GM12878 (cell line): ENCODE results near the gene C3orf38. TPM values are rescaled to one million over a fixed set of nuclear protein-coding genes. Genes with fewer than 3 reads are reported as not detected.
A peak's percentile ranks its signal among the peaks of the same experiment; 100 is the strongest.

Source experiments
- ATAC-seq: fragments of 200-7000 bp; cut with Tn5 transposase; 3 replicates; pipeline ENCODE4 v1.9.1; 2020; ENCODE audit warnings: mild to moderate bottlenecking, moderate library complexity
- BruUV-seq: library from RNA; stranded (reverse); fragments of 400-500 nt; replicated peaks from 2 replicates; lab custom pipeline; 2021; lab: Mats Ljungman, UMichigan
- CTCF ChIA-PET: fragments of 300-600 bp; sonication (Branson Sonifier 250); formaldehyde crosslinking; extraction: SDS; loops from one replicate; lab custom pipeline; 2021; ENCODE audit warnings: inconsistent platforms; lab: Yijun Ruan, JAX
- POLR2A ChIA-PET: fragments of 350-600 bp; formaldehyde crosslinking; extraction: SDS; loops from one replicate; lab custom pipeline; 2021; ENCODE audit warnings: inconsistent platforms; lab: Charles Lee
- RAD21 ChIA-PET: fragments of 300-600 bp; sonication (Branson Sonifier 250); formaldehyde crosslinking; loops from one replicate; lab custom pipeline; 2023; ENCODE audit warnings: antibody characterized with exemption; ENCODE audit not compliant: unreplicated experiment; lab: Charles Lee
- SMC1A ChIA-PET: fragments of 300-600 bp; sonication (Branson Sonifier 250); formaldehyde crosslinking; loops from one replicate; lab custom pipeline; 2023; ENCODE audit not compliant: unreplicated experiment, uncharacterized antibody; lab: Charles Lee
- DNase-seq: peaks from one replicate; pipeline ENCODE4 v3.0.0-alpha.2; 2011; ENCODE audit warnings: low read depth, low spot score
- FAIRE-seq: peaks from 3 replicates; lab custom pipeline; 2011; peaks lifted over from hg19 to GRCh38; lab: Jason Lieb, UNC
- H2AFZ ChIP-seq: 2 replicates; pipeline ENCODE4 v1.6.0; 2011; ENCODE audit warnings: low read depth, low read length, control low read depth; ENCODE audit not compliant: control insufficient read depth
- H3K27ac ChIP-seq: 2 replicates; pipeline ENCODE4 v1.5.1; 2011; ENCODE audit warnings: control low read depth; ENCODE audit not compliant: control insufficient read depth, insufficient read depth
- H3K27me3 ChIP-seq, 2 experiments: replicated peaks in 1 of 2; 2 replicates each; pipeline versions ENCODE4 v1.6.0 to v1.6.1; 2011; ENCODE audit warnings: low read length in 1 of 2; ENCODE audit not compliant: control insufficient read depth in 2 of 2, insufficient read depth in 2 of 2
- H3K36me3 ChIP-seq, 2 experiments: 2 replicates each; pipeline ENCODE4 v1.5.1; 2011; ENCODE audit warnings: low read length in 1 of 2; ENCODE audit not compliant: control insufficient read depth in 2 of 2, insufficient read depth in 2 of 2
- H3K4me1 ChIP-seq: 2 replicates; pipeline ENCODE4 v1.6.1; 2011; ENCODE audit warnings: mild to moderate bottlenecking, low read length, moderate library complexity, mixed read lengths; ENCODE audit not compliant: control insufficient read depth, insufficient read depth
- H3K4me2 ChIP-seq: 2 replicates; pipeline ENCODE4 v1.6.0; 2011; ENCODE audit warnings: control low read depth; ENCODE audit not compliant: control insufficient read depth, insufficient read depth
- H3K4me3 ChIP-seq: fragments of 200-600 bp; sonication (generic); 2 replicates; pipeline ENCODE4 v1.5.1; 2016
- H3K79me2 ChIP-seq: 2 replicates; pipeline ENCODE4 v1.6.0; 2011; ENCODE audit warnings: low read length; ENCODE audit not compliant: control insufficient read depth, insufficient read depth
- H3K9ac ChIP-seq: 2 replicates; pipeline ENCODE4 v1.8.0; 2011; ENCODE audit warnings: low read length, control low read depth, mixed read lengths; ENCODE audit not compliant: control insufficient read depth, insufficient read depth
- H3K9me3 ChIP-seq: replicated peaks from 3 replicates; pipeline ENCODE4 v1.5.1; 2011; ENCODE audit warnings: mild to moderate bottlenecking, low read length; ENCODE audit not compliant: control insufficient read depth, insufficient read depth
- H4K20me1 ChIP-seq: 2 replicates; pipeline ENCODE4 v1.6.0; 2011; ENCODE audit not compliant: control insufficient read depth, insufficient read depth
- ASH2L ChIP-seq: fragments of 300-600, 200-600 bp; sonication (generic); IDR thresholded peaks from 2 replicates; pipeline ENCODE4 v1.6.1; 2017; ENCODE audit warnings: low read depth, mild to moderate bottlenecking, borderline replicate concordance
- ATF2 ChIP-seq: IDR thresholded peaks from 2 replicates; pipeline ENCODE4 v1.6.1; 2012; ENCODE audit warnings: low read length, inconsistent platforms
- ATF7 ChIP-seq: fragments of 450-650 bp; IDR thresholded peaks from 2 replicates; pipeline ENCODE4 v1.6.1; 2016; ENCODE audit warnings: low read depth, mild to moderate bottlenecking
- BCL11A ChIP-seq: IDR thresholded peaks from 2 replicates; pipeline ENCODE4 v1.6.1; 2011; ENCODE audit warnings: low read depth, low read length
- BHLHE40 ChIP-seq, 2 experiments: fragments of 450-650 bp in 1 of 2; IDR thresholded peaks; 2 replicates each; pipeline ENCODE4 v1.6.1; 2011 to 2017; ENCODE audit warnings: low read depth in 2 of 2, borderline replicate concordance in 1 of 2, improper control_type of control experiment in 1 of 2, low read length in 1 of 2, mild to moderate bottlenecking in 1 of 2
- DPF2 ChIP-seq: fragments of 450-650 bp; IDR thresholded peaks from 2 replicates; pipeline ENCODE4 v1.6.1; 2017; ENCODE audit warnings: mild to moderate bottlenecking
- HDGF ChIP-seq: fragments of 450-650 bp; IDR thresholded peaks from 2 replicates; pipeline ENCODE4 v1.6.1; 2016; ENCODE audit warnings: antibody characterized with exemption
- IKZF1 ChIP-seq: fragments of 450-650 bp; conservative IDR thresholded peaks from 2 replicates; pipeline ENCODE4 v1.6.1; 2017; ENCODE audit warnings: antibody characterized with exemption, mild to moderate bottlenecking
- NBN ChIP-seq: fragments of 450-650 bp; IDR thresholded peaks from 2 replicates; pipeline ENCODE4 v1.6.1; 2016
- PKNOX1 ChIP-seq: fragments of 450-650 bp; IDR thresholded peaks from 2 replicates; pipeline ENCODE4 v1.6.1; 2016; ENCODE audit warnings: mild to moderate bottlenecking
- POLR2AphosphoS2 ChIP-seq: IDR thresholded peaks from 2 replicates; pipeline ENCODE4 v1.6.1; 2011; ENCODE audit warnings: low read depth, mild to moderate bottlenecking, low read length, improper control_type of control experiment, moderate library complexity
- RUNX3 ChIP-seq: IDR thresholded peaks from 2 replicates; pipeline ENCODE4 v1.6.1; 2012; ENCODE audit warnings: low read length, inconsistent platforms
- SMAD1 ChIP-seq: fragments of 450-650 bp; IDR thresholded peaks from 2 replicates; pipeline ENCODE4 v1.6.1; 2018; ENCODE audit warnings: mild to moderate bottlenecking, low read depth; ENCODE audit not compliant: partially characterized antibody
- SPI1 ChIP-seq: IDR thresholded peaks from 2 replicates; pipeline ENCODE4 v1.6.1; 2011; ENCODE audit warnings: low read depth, mild to moderate bottlenecking, low read length, moderate library complexity, borderline replicate concordance; ENCODE audit not compliant: insufficient read depth
- STAT1 ChIP-seq: fragments of 450-650 bp; conservative IDR thresholded peaks from 2 replicates; pipeline ENCODE4 v1.6.1; 2014; ENCODE audit warnings: antibody characterized with exemption, mild to moderate bottlenecking
- USF2 ChIP-seq: IDR thresholded peaks from 2 replicates; pipeline ENCODE4 v1.6.1; 2011; ENCODE audit warnings: low read depth, low read length, improper control_type of control experiment, borderline replicate concordance
- WGBS: methylation state at CpG from one replicate; pipeline ENCODE4 v1.1.6; 2016; ENCODE audit warnings: low lambda C conversion rate; ENCODE audit not compliant: insufficient replicate concordance, insufficient coverage; ENCODE audit errors: missing lambda C conversion rate; 5-methylcytosine and 5-hydroxymethylcytosine counted together
- in situ Hi-C: fragments of 300-500 bp; cut with MboI; formaldehyde crosslinking; loops from 9 replicates; pipeline ENCODE4 v1.14.3; 2018; ENCODE audit warnings: mixed read lengths
- intact Hi-C: fragments of 100-400 bp; cut with micrococcal nuclease; formaldehyde crosslinking; loops from one replicate; pipeline ENCODE4 v1.14.2; 2022; ENCODE audit not compliant: unreplicated experiment
- polyA plus RNA-seq, 11 experiments: library from polyadenylated mRNA; depleted of rRNA in 4 of 11; unstranded in 6 of 11; stranded (reverse) in 5 of 11; fragments of >200 nt; fragmentation: Nextera tagmentation in 4 of 11; fragmentation: Illumina TruSeq in 1 of 11; extraction: Ambion mirVana in 4 of 11; extraction: Trizol in 1 of 11; gene quantifications; 1 replicate in 1 of 11; 2 replicates in 10 of 11; pipeline versions ENCODE4 v1.2.1 to v1.2.3, GENCODE V29; 2011 to 2016; ENCODE audit warnings: inconsistent platforms in 2 of 11, missing spikeins in 2 of 11, low read depth in 1 of 11
- total RNA-seq, 4 experiments: library from RNA; depleted of rRNA in 3 of 4; stranded (reverse); fragments of >200 nt in 3 of 4; fragmentation: Illumina TruSeq in 1 of 4; extraction: Trizol in 1 of 4; gene quantifications; 2 replicates each; pipeline versions ENCODE4 v1.2.1 to v1.2.3, GENCODE V29; 2013 to 2021

The C3orf38 gene
- total and polyA plus RNA-seq, 10 of the 15 experiments (the other 5 are each of a cell fraction or from before 2014, with no cell fraction given), result 23.0 to 47.9 (median 31.5) TPM

- no peak for TF ChIP-seq USF2
- TF ChIP-seq ASH2L, result no peak
- TF ChIP-seq IKZF1, result peak; percentile 47
- no peak for TF ChIP-seq SMAD1
Observed at GRCh38 chr3:88141458-88142083, 8.2 kb upstream of the C3orf38 start (continued).

- 0% methylated on average over 3 of the region's 3 CpGs for WGBS
- H3K9ac ChIP-seq, result no peak overlapping the region
- H3K4me2 ChIP-seq, result no peak overlapping the region
- H3K79me2 ChIP-seq, result no peaks in the 10 kb centered on the region; the same call in 1 of the 2 replicates
- DNase-seq (no peak), ATAC-seq (peak; percentile 87), FAIRE-seq (no peak)
- SMC1A ChIA-PET, result interaction anchor here (2.8 to 2.9 kb wide), 2 partner anchors 9 to 10 kb away, joined by 12 read pairs; no protein-coding TSS in a partner anchor
- H3K27me3 ChIP-seq, result no peaks in the 10 kb centered on the region
- no peak overlapping the region for H2AFZ ChIP-seq
- H3K9me3 ChIP-seq, result no peaks in the 10 kb centered on the region
- RAD21 ChIA-PET, result interaction anchor here (1.5 kb wide), 1 partner anchor 19 kb away, joined by 5 read pairs; no protein-coding TSS in a partner anchor
- BruUV-seq, result no TSS peak
- CTCF ChIA-PET, result interaction anchor here (0.6 to 1.4 kb wide), 3 partner anchors 9 to 29 kb away, joined by 3 to 4 read pairs (median 4); no protein-coding TSS in a partner anchor
- intact Hi-C loops (no loop called here), in situ Hi-C loops (no loop called here)
- no peaks in the 10 kb centered on the region; the same call in 1 of the 2 replicates for H3K4me1 ChIP-seq
- H4K20me1 ChIP-seq, result no peaks in the 10 kb centered on the region
- peaks cover 0 to 9% of the 10 kb centered on the region in 2 experiments; a peak in 2 of 4 replicates for H3K36me3 ChIP-seq
- H3K27ac ChIP-seq, result no peak overlapping the region
- POLR2A ChIA-PET, result interaction anchor here (1.1 kb wide), 1 partner anchor 10 kb away, joined by 3 read pairs; no protein-coding TSS in a partner anchor
- no peak overlapping the region for H3K4me3 ChIP-seq
- TF ChIP-seq ATF2 (peak; percentile 34; the same call in 1 of the 2 replicates), ATF7 (peak; percentile 73), STAT1 (no peak), NBN (0 out of 2 replicates have a peak, but pooled peaks have one; percentile 51), HDGF (no peak), DPF2 (peak; percentile 78), POLR2AphosphoS2 (no peak), PKNOX1 (peak; percentile 53; the same call in 1 of the 2 replicates), SPI1 (peak; percentile 32; the same call in 1 of the 2 replicates), BCL11A (peak; percentile 45; the same call in 1 of the 2 replicates), BHLHE40 (IDR thresholded peaks at IDR 0.05; ENCODE audit: borderline replicate concordance in 1 of 2, low read depth in 2 of 2, low read length in 1 of 2) (peak; percentile 64 to 80), RUNX3 (peak; percentile 64)
Observed at GRCh38 chr3:88142094-88142624, 7.6 kb upstream of the C3orf38 start.
